ENCODE measurements around the gene FSTL5. TPM values are rescaled to one million over a fixed set of nuclear protein-coding genes. Genes with fewer than 3 reads are reported as not detected.

FSTL5 gene
- total RNA-seq, 2 donors from 2014 or later: 0.13 TPM; not detected in 1

DNA sequence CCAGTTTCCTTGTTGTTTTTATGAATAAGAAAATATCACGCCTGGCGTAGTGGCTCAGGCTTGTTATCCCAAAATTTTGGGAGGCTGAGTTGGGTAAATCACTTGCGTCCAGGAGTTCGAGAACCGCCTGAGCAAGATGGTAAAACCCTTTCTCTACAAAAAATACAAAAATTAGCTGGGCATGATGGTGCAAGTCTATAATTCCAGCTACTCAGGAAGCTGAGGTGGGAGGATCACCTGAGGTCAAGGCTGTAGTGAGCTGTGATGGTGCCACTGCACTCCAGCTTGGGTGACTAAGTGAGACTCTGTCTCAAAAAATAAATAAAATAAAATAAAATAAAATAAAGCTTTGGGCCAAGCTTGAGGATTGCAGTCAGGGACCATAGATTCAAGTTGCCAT is 827.2 kb downstream of the FSTL5 start:
- TF ChIP-seq, protein P1, sequence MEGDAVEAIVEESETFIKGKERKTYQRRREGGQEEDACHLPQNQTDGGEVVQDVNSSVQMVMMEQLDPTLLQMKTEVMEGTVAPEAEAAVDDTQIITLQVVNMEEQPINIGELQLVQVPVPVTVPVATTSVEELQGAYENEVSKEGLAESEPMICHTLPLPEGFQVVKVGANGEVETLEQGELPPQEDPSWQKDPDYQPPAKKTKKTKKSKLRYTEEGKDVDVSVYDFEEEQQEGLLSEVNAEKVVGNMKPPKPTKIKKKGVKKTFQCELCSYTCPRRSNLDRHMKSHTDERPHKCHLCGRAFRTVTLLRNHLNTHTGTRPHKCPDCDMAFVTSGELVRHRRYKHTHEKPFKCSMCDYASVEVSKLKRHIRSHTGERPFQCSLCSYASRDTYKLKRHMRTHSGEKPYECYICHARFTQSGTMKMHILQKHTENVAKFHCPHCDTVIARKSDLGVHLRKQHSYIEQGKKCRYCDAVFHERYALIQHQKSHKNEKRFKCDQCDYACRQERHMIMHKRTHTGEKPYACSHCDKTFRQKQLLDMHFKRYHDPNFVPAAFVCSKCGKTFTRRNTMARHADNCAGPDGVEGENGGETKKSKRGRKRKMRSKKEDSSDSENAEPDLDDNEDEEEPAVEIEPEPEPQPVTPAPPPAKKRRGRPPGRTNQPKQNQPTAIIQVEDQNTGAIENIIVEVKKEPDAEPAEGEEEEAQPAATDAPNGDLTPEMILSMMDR (IDR thresholded peaks at IDR 0.05): no peak
- intact Hi-C loops (cut with DNase I): no loop called here
- no peak overlapping the region for H3K9ac ChIP-seq (ENCODE audit: low read depth in 2 of 2, low read length in 2 of 2)

GRCh38 chr4:161336016-161336530 is 827.7 kb downstream of the FSTL5 start:
- intact Hi-C loops (cut with DNase I): no loop called here
- no peak overlapping the region for H3K4me3 ChIP-seq

More for the DNA sequence above, 827.2 kb downstream of the FSTL5 start:
- Histone ChIP-seq H3K9me3 (no peaks in the 10 kb centered on the region), H3K4me3 (no peak overlapping the region), H3K4me1 (no peaks in the 10 kb centered on the region), H3K27me3 (no peaks in the 10 kb centered on the region), H3K27ac (no peak overlapping the region), H3K36me3 (no peaks in the 10 kb centered on the region)
- DNase-seq: no peak

More at GRCh38 chr4:161336016-161336530, 827.7 kb downstream of the FSTL5 start:
- no peaks in the 10 kb centered on the region for H3K4me1 ChIP-seq
- TF ChIP-seq, protein P1 (IDR thresholded peaks at IDR 0.05): no peak
- no peaks in the 10 kb centered on the region for H3K36me3 ChIP-seq
- no peak for DNase-seq
- H3K27me3 ChIP-seq: no peaks in the 10 kb centered on the region
- no peaks in the 10 kb centered on the region for H3K9me3 ChIP-seq
- no peak overlapping the region for H3K27ac ChIP-seq
- no peak overlapping the region for H3K9ac ChIP-seq (ENCODE audit: low read depth in 2 of 2, low read length in 2 of 2)
